HG03139 (cell line): ENCODE data around the gene SDHA.
"Not testable (repeated sequence)": the region's sequence is repeated elsewhere in the genome, so short reads cannot be mapped to it uniquely, and the experiment has no call there.

Experiments
- ATAC-seq: cut with Tn5 transposase; IDR thresholded peaks from one replicate; pipeline ENCODE4 v1.9.1; 2021; ENCODE audit not compliant: unreplicated experiment

SDHA gene

DNA sequence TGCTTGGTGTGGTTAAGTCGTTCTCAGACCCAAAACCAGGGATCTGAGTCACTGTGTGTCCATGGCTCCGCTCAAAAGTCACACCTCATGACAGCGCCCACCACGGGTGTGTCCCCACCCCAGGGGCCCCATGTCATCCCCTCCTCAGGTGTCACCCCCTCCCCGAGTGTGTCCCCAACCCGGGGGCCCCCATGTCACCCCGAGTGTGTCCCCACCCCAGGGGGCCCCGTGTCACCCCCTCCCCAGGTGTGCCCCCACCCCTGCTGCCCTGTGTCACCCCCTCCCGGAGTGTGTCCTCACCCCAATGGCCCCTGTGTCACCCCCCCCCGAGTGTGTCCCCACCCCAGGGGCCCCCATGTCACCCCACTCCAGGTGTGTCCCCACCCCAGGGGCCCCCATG lies 21.8 kb upstream of the SDHA start:
- ATAC-seq: no peak

GRCh38 chr5:197031-197430 lies 21.1 kb upstream of the SDHA start:
- ATAC-seq: not testable (repeated sequence)

GRCh38 chr5:197892-198489 lies 20.1 kb upstream of the SDHA start:
- ATAC-seq: no peak

DNA sequence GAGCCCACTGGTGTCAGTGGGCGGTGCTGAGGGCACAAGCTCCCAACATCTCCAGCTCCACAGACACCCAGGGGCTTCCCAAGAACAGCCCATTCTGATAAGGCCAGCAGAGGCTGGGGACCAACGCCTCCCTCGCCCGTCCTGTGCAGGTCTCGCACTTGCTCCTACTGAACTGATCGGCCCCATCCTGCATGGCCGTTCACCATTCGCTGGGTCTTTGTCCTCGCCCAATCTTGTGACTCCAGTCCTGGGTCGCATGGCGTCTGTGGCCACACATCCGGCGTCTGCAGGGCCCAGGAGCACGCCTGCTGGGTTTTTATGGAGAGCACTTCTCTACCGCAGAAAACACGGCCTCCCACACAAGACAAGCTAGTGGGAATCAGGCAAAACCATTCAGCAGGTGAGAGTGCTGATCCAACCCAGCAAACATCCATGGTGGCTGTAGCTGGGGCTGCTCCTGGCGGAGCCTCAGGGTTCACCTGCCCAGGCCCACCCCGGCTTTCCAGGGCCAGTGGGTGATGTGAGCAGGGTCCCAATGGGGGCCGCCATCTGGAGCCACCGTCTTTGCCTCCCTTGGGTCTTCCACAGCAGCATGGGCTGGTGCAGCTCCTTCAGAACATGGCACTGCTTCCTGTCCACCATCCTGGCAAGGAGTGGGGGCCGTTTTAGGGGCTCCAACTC lies 19.5 kb upstream of the SDHA start:
- ATAC-seq: no peak

GRCh38 chr5:199197-199949 lies 18.7 kb upstream of the SDHA start:
- ATAC-seq: no peak

DNA sequence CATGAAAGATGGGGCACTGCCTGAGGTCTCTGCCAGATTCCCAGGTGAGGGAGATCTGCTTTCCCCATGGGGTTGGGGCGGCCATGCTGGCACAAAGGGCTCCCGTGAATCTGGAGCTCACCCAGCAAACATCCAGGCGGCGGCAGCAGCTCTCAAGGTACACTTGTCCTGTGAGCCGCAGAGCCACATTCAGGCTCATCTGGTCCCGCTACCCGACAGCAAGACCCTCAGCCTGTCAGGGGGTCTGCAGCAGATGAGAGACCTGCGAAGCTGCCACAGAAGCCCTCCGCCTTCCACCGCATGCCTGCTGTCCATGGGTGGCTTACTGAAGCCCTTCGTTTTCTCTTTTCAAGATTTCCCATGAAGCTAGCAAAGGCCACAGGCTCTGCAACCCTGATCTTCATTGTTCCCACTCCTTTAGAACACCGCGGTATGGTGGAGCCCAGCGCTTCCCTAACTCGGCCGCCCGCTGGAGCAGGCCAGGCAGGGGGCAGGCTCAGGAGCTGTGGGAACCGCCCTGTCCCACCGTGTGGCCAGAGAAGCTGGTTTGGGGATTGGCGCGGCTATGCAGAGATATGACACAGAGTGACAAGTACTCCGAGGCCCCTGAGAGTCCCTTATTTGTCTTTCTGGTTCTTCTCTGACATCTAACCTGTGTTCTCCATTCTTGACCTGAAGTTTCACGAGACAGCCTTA lies 18.0 kb upstream of the SDHA start:
- no peak for ATAC-seq

DNA sequence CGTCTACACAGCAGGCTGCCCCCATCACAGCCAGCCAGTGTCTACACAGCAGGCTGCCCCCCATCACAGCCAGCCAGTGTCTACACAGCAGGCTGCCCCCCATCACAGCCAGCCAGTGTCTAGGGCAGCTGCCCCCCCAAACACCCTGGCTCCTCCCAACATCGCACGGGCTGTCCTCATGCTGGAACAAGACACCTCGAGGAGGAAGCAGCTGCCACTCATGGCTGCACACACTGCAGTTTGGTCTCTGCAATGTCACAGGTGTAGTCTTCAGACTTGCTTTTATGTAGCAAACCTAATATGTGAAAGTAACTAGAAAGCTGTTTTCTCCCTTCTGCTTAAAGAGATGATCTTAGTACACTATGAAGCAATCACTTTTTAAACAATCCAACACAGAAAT lies 17.1 kb upstream of the SDHA start:
- ATAC-seq: no peak

- ATAC-seq: no peak
Measured at GRCh38 chr5:201672-202071, 16.4 kb upstream of the SDHA start.

DNA sequence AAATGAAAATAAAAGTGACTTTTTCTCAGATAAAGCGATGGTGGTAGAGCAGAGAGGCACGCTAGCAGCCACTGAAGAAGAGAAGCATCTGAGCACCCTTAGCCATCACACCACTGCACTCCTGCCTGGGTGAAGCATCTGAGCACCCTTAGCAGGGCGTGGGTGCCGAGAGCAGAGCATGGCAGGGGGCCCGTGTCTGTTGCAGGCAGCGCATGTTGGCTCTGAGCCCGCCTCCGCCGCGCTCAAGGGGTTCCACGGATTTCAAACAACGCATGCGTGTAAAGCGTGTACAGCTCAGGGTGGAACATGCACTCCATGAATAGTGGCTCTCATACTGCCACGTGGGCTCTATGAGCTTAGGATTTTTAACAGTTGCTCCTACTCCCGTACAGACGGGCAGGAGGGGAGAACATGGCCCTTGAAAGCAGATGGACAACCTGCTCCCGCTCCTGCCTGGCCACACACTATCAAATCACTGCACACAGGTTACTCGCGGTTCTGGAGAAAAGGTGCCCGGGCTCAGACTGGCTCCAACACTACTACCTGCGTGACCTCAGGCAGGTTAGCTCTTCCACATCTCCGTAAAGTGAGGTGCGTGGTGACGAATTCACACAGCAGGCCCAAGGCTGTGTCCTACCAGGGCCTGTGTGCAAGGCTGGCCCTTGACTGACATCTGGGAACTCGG lies 14.7 kb upstream of the SDHA start:
- ATAC-seq: no peak

GRCh38 chr5:204001-204400 lies 14.1 kb upstream of the SDHA start:
- no peak for ATAC-seq

DNA sequence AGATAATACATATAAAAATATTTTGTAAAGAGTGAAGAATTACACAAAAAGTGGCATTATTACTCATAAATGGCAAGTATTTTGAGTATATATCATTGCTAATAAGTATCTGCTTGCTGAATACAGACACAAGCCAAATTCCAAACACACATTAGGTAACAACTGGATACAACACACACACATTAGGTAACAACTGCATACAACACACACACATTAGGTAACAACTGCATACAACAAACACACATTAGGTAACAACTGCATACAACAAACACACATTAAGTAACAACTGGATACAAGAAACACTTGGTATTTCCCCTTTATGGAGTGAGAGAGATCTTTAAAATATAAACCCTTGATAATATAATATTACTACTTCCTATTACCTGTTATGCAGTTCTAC lies 13.7 kb upstream of the SDHA start:
- no peak for ATAC-seq

GRCh38 chr5:204966-205670 lies 13.0 kb upstream of the SDHA start:
- ATAC-seq: no peak

- ATAC-seq: no peak
Measured at GRCh38 chr5:206406-206805, 11.7 kb upstream of the SDHA start.

- ATAC-seq: no peak
Measured at GRCh38 chr5:206927-207536, 11.1 kb upstream of the SDHA start.

- no peak for ATAC-seq
Measured at GRCh38 chr5:207599-207998, 10.5 kb upstream of the SDHA start.

- ATAC-seq: no peak
Measured at GRCh38 chr5:208449-209114, 9.5 kb upstream of the SDHA start.

DNA sequence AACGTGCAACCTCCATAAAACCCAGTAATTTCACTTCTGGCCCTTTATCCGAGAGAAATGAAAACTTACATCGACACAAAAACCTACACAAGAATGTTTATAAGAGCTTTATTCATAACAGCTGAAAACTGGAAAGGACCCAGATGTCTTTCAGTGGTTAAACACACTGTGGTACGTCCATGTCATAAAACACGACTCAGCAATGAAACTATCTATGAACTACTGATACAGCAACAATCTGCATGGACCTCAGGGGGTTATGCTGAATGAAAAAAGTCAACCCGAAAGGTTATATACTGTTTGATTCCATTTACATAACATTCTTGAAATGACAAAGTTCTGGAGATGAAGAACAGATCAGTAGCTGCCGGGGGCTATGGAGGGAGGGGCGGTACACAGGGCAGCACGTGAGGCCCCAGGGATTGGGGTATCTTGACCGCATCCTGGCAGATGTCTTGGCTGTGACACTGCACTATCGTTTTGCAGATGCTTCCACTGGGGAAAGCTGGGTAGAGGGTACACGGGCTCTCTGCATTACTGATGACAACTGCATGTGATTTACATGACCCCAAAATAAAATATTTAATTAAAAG lies 4.2 kb upstream of the SDHA start:
- ATAC-seq: no peak

GRCh38 chr5:215256-215655 lies 2.9 kb upstream of the SDHA start:
- not testable (repeated sequence) for ATAC-seq

DNA sequence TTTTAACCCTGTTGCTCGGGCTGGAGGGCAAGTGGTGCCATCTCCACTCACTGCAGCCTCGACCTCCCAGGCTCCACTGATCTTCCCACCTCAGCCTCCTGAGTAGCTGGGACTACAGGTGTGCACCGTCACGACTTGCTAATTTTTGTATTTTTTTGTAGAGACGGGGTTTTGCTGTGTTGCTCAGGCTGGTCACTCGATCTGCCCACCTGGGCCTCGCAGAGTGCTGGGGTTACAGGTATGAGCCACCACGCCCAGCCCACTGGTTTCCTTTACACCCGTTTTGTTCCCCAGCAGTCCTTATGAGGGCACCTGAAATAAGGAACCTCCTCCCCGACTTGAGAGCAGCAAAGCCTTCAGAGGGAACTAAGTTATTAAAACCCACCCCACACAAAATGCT lies 2.0 kb upstream of the SDHA start:
- not testable (repeated sequence) for ATAC-seq
